ENCODE measurements around the gene ZNF593OS. TPM values are rescaled to one million over a fixed set of nuclear protein-coding genes. Genes with fewer than 3 reads are reported as not detected.

The ZNF593OS gene
- polyA plus RNA-seq, 1 donor from 2014 or later, result not detected

GRCh38 chr1:26180010-26180506, 8.4 kb upstream of the ZNF593OS start:
- TF ChIP-seq MXI1 (conservative IDR thresholded peaks at IDR 0.05; ENCODE audit: poor library complexity, severe bottlenecking) (no peak), POLR2AphosphoS5 (IDR thresholded peaks at IDR 0.05) (no peak), REST (IDR thresholded peaks at IDR 0.05; ENCODE audit: borderline replicate concordance) (no peak), EP300 (conservative IDR thresholded peaks at IDR 0.05; ENCODE audit: poor library complexity, severe bottlenecking) (no peak), EZH2 (IDR thresholded peaks at IDR 0.05; ENCODE audit: borderline replicate concordance, insufficient read depth, low read length, poor library complexity, severe bottlenecking) (no peak), TAF1 (IDR thresholded peaks at IDR 0.05; ENCODE audit: low read depth) (no peak), SMC3 (conservative IDR thresholded peaks at IDR 0.05; ENCODE audit: poor library complexity) (no peak), RAD21 (conservative IDR thresholded peaks at IDR 0.05) (no peak), CTCF (IDR thresholded peaks at IDR 0.05; ENCODE audit: poor library complexity, severe bottlenecking) (no peak)
- no peak overlapping the region for H3K4me3 ChIP-seq (ENCODE audit: low read length)
- no peaks in the 10 kb centered on the region for H3K27me3 ChIP-seq (ENCODE audit: insufficient read depth, low read depth, low read length)
- no peaks in the 10 kb centered on the region for H4K20me1 ChIP-seq (ENCODE audit: insufficient read depth)
- no peaks in the 10 kb centered on the region for H3K79me2 ChIP-seq (replicated peaks; ENCODE audit: insufficient read depth, low read length)
- no peaks in the 10 kb centered on the region for H3K9me2 ChIP-seq (ENCODE audit: insufficient read depth, low read length)
- no peak overlapping the region for H3K4me2 ChIP-seq (ENCODE audit: low read length)
- no peaks in the 10 kb centered on the region for H3K36me3 ChIP-seq (ENCODE audit: insufficient read depth, low read length)
- no peak overlapping the region for H3K9ac ChIP-seq (ENCODE audit: low read length)
- no peaks in the 10 kb centered on the region for H3F3A ChIP-seq (ENCODE audit: insufficient read depth, low read length, poor library complexity, severe bottlenecking)
- H3K9me3 ChIP-seq (ENCODE audit: low read length), result no peaks in the 10 kb centered on the region
- H3K27ac ChIP-seq (ENCODE audit: low read length), result no peak overlapping the region
- no peak overlapping the region for H2AFZ ChIP-seq (ENCODE audit: low read depth, low read length)

- Histone ChIP-seq H3K9me2 (ENCODE audit: insufficient read depth, low read length) (no peaks in the 10 kb centered on the region), H2AFZ (ENCODE audit: low read depth, low read length) (no peak within 1 kb of the TSS), H4K20me1 (ENCODE audit: insufficient read depth) (no peaks in the 10 kb centered on the region), H3F3A (ENCODE audit: insufficient read depth, low read length, poor library complexity, severe bottlenecking) (no peaks in the 10 kb centered on the region), H3K4me3 (ENCODE audit: low read length) (no peak within 1 kb of the TSS), H3K9me3 (ENCODE audit: low read length) (no peaks in the 10 kb centered on the region), H3K27me3 (ENCODE audit: insufficient read depth, low read depth, low read length) (no peaks in the 10 kb centered on the region), H3K36me3 (ENCODE audit: insufficient read depth, low read length) (no peaks in the 10 kb centered on the region), H3K9ac (ENCODE audit: low read length) (no peak within 1 kb of the TSS), H3K79me2 (replicated peaks; ENCODE audit: insufficient read depth, low read length) (no peaks in the 10 kb centered on the region), H3K4me2 (ENCODE audit: low read length) (no peak within 1 kb of the TSS), H3K27ac (ENCODE audit: low read length) (no peak within 1 kb of the TSS)
- TF ChIP-seq EP300 (conservative IDR thresholded peaks at IDR 0.05; ENCODE audit: poor library complexity, severe bottlenecking) (no peak), RAD21 (conservative IDR thresholded peaks at IDR 0.05) (no peak), SMC3 (conservative IDR thresholded peaks at IDR 0.05; ENCODE audit: poor library complexity) (no peak), CTCF (IDR thresholded peaks at IDR 0.05; ENCODE audit: poor library complexity, severe bottlenecking) (no peak), REST (IDR thresholded peaks at IDR 0.05; ENCODE audit: borderline replicate concordance) (no peak), POLR2AphosphoS5 (IDR thresholded peaks at IDR 0.05) (no peak), EZH2 (IDR thresholded peaks at IDR 0.05; ENCODE audit: borderline replicate concordance, insufficient read depth, low read length, poor library complexity, severe bottlenecking) (no peak), MXI1 (conservative IDR thresholded peaks at IDR 0.05; ENCODE audit: poor library complexity, severe bottlenecking) (no peak), TAF1 (IDR thresholded peaks at IDR 0.05; ENCODE audit: low read depth) (no peak)
Measured at GRCh38 chr1:26177182-26177684, 5.6 kb upstream of the ZNF593OS start, which contains the start of gene CNKSR1. Gene CNKSR1 (plus strand): TSS chr1:26177491. CDS start chr1:26177548, 57 bp downstream.

All from neural cell (in vitro differentiated cells).